ENCODE measurements around the gene CEP41.
"Not testable (repeated sequence)": the region's sequence is repeated elsewhere in the genome, so short reads cannot be mapped to it uniquely, and the experiment has no call there.

Gene CEP41

GRCh38 chr7:130387306-130387627 is 53.5 kb downstream of the CEP41 start:
- DNase-seq: no peak

GRCh38 chr7:130386876-130387275 is 53.9 kb downstream of the CEP41 start:
- no peak for DNase-seq

GRCh38 chr7:130385600-130386066 is 55.2 kb downstream of the CEP41 start:
- no peak for DNase-seq

GRCh38 chr7:130384841-130385599 is 55.8 kb downstream of the CEP41 start:
- DNase-seq: no peak

- DNase-seq: no peak
Measured at GRCh38 chr7:130384371-130384801, 56.4 kb downstream of the CEP41 start.

GRCh38 chr7:130383187-130383980 is 57.4 kb downstream of the CEP41 start:
- DNase-seq: no peak

GRCh38 chr7:130381468-130382312 is 59.1 kb downstream of the CEP41 start:
- DNase-seq: no peak

- no peak for DNase-seq
Measured at GRCh38 chr7:130380861-130381455, 59.9 kb downstream of the CEP41 start.

GRCh38 chr7:130379921-130380860 is 60.6 kb downstream of the CEP41 start, which contains the start of gene CPA1:
Gene CPA1, plus strand, starts transcription at chr7:130380494. Its CDS starts 27 bp downstream, at chr7:130380521.
- DNase-seq: no peak

- DNase-seq: no peak
Measured at GRCh38 chr7:130379532-130379920, 61.3 kb downstream of the CEP41 start.

- no peak for DNase-seq
Measured at GRCh38 chr7:130379019-130379418, 61.8 kb downstream of the CEP41 start.

- DNase-seq: no peak
Measured at GRCh38 chr7:130377178-130377577, 63.6 kb downstream of the CEP41 start.

- not testable (repeated sequence) for DNase-seq
Measured at GRCh38 chr7:130376461-130376860, 64.4 kb downstream of the CEP41 start.

GRCh38 chr7:130374507-130374906 is 66.3 kb downstream of the CEP41 start:
- DNase-seq: no peak

GRCh38 chr7:130372402-130373165 is 68.2 kb downstream of the CEP41 start:
- DNase-seq: no peak

GRCh38 chr7:130371046-130371445 is 69.8 kb downstream of the CEP41 start:
- no peak for DNase-seq

GRCh38 chr7:130369831-130370550 is 70.8 kb downstream of the CEP41 start:
- no peak for DNase-seq

- no peak for DNase-seq
Measured at GRCh38 chr7:130369110-130369711, 71.6 kb downstream of the CEP41 start.

All from T-helper 1 cell (primary cell).